ENCODE measurements around the gene TMSB4X.
"Not testable (repeated sequence)": the region's sequence is repeated elsewhere in the genome, so short reads cannot be mapped to it uniquely, and the experiment has no call there.

The TMSB4X gene

GRCh38 chrX:12974796-12975669 lies at the start of gene TMSB4X:
Gene TMSB4X (plus strand): TSS chrX:12975110.
- DNase-seq, result peak; percentile 89

DNA sequence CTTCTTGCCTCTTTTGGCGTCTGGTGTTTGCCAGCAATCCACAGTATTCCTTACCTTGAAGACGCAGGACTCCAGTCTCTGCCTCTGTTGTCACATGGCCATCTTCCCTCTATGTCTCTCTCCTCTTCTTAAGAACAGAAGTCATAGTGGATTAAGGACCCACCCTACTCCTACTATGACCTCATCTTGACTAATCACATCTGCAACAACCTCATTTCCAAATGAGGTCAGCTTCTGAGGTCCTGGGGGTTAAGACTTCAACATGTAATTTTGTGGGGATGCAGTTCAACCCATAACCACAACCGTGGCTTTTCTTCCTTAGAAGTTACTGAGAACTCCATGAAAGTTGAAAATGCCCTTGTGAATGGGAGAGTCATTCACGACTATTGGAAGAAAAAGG lies 45.2 kb upstream of the TMSB4X start:
- DNase-seq, result no peak

GRCh38 chrX:12930150-12930549 lies 44.8 kb upstream of the TMSB4X start:
- DNase-seq, result no peak

DNA sequence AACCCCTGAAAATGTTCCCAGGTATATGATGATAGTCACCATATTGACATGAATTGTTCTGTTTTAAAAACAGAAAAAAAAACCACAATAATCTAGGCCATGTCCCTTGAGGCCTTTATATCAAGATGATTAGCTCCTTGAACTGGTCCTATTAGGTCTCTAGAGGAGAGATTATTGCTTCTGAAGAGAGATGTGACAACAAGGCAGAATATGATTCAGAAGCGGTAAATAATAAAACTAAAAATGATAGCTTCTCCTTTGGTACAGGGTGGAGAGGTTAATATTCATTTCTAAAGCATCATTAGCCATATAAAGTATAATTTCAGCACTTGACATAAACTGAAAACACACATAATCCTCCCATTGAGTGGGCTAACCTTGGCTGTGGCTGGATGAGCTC lies 42.7 kb upstream of the TMSB4X start:
- no peak for DNase-seq

DNA sequence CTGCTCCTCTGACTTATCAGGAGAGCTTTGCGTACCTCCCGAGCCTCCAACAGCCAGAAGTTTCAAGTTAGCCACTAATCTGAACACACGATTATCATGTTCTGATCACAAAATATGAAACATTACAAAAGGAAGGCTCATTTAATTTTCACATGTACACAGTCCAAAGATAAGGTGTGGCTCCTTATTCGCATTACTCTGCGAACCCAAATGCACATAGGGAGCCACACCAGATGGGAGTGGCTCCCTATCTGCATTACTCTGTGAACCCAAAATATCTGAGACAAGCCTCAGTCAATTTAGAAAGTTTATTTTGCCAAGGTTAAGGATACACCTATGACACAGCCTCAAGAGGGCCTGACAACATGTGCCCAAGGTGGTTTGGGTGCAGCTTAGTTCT lies 40.1 kb upstream of the TMSB4X start:
- DNase-seq, result no peak

DNA sequence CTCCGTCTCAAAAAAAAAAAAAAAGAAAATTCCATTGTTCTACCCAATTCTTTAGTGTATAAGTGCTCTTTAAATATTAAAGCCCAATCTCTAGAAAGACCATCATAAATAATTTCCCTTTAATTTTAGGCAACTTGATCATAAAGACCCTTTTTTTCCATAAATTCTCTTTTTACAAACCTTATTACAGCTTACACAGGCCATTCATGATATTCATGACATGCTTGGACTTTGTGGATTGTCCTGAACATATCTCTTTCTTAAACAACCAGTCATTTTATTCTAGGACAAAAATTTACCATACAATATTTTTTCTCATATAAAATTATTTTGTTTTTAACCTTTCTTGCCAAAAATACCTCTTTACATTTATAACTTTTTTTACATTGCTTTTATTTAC lies 38.0 kb upstream of the TMSB4X start:
- DNase-seq, result no peak

GRCh38 chrX:12940471-12940870 lies 34.4 kb upstream of the TMSB4X start:
- not testable (repeated sequence) for DNase-seq

DNA sequence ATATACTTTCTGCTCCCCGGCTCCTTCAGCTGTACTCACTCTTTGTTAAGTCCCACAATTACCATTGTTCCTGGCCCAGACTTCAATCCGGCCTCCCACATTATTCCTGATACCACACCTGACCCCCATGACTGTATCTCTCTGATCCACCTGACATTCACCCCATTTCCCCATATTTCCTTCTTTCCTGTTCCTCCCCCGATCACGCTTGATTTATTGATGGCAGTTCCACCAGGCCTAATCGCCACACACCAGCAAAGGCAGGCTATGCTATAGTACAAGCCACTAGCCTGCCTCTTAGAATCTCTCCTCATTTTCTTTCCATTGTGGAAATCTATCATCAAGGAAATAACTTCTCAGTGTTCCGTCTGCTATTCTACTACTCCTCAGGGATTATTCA lies 31.3 kb upstream of the TMSB4X start:
- DNase-seq, result not testable (repeated sequence)

DNA sequence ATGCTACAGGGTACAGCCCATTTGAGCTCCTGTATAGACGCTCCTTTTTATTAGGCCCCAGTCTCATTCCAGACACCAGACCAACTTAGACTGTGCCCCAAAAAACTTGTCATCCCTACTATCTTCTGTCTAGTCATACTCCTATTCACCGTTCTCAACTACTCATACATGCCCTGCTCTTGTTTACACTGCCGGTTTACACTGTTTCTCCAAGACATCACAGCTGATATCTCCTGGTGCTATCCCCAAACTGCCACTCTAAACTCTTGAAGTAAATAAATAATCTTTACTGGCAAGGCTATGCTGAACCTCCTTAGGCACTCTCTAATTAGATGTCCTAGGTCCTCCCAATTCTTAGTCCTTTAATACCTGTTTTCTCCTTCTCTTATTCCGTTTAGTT lies 30.5 kb upstream of the TMSB4X start:
- not testable (repeated sequence) for DNase-seq

GRCh38 chrX:12945494-12945893 lies 29.4 kb upstream of the TMSB4X start:
- no peak for DNase-seq

DNA sequence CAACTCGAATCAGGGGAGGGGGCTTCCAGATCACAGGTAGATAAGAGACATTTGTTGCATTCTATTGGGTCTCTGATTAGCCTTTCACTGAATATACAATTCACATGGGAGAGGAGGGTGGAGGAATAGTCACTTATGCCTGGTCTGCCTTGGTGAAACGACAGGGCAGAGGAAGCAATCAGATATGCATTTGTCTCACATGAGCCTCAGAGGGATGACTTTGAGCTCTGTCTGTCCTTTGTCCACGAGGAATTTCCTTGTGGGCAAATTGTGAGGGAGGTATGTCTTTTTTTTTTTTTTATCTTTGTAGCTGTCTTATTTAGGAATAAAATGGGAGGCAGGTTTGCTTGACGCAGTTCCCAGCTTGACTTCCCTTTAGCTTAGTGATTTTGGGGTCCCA lies 28.5 kb upstream of the TMSB4X start:
- DNase-seq, result no peak

- peak; percentile 62 for DNase-seq
These were observed 27.9 kb upstream of the TMSB4X start for GRCh38 chrX:12946838-12947544.

DNA sequence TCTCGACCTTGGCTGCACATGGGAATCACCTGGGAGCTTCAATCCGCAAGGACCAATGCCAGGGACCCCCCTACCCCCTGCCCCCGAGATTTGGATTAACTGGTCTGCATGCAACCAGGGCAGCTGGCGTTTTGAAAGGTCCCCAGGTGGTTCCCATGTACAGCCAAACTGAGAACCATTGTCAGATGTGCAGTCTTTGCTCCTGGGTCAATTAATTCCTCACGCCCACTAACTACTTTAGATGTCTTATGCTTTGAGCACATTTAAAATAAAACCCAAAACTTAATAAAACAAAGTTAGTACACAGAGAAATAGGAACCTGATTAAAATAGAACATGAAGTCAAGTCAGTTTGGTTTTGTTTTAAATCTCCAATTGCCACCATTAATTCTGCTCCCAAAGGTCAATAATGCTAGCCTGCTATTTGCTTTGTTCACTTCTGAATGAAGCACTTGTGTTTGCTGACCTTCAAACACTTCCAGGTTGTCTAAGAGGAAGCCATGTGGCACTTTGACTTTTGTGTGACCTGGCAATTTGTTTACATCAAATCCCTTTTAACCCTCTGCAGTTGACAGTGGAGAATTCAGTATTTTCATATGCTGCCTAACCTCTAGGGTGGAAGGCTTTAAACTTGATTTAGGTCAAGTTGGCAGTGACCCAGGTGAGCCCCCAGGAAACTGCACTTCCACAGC lies 27.2 kb upstream of the TMSB4X start:
- no peak for DNase-seq

- no peak for DNase-seq
These were observed 26.4 kb upstream of the TMSB4X start for GRCh38 chrX:12948495-12948894.

DNA sequence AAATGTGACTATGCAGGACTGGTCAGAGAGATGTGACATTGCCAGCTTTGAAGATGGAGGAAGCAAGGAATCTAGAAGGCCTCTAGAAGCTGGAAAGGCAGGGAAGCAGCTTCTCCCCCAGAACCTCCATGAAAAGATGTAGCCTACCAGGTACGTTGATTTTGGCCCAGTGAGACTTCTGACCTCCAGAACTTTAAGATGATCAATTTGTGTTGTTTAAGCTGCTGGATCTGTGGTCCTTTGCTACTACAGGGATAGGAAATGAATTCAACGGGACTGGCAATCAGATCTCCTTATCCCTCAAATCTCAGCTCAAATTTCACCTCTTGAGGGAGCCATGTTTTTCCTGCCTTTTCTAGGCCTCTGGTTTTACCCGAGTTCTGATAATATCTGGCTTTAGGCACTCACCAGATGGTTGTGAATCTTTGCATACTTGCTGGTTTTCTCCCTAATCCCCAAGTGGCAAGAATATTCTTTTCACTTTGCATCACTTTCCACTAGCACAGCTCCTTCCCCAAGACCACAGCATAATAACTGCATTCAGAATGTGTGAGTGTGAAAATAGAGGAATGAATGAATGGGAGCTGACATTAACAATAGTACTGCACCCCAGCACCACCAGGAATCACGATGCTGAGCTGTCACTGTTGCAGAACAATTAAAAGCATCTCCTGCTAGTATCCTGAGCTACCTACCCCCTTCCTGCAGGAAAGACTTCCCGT lies 25.5 kb upstream of the TMSB4X start:
- DNase-seq, result no peak

DNA sequence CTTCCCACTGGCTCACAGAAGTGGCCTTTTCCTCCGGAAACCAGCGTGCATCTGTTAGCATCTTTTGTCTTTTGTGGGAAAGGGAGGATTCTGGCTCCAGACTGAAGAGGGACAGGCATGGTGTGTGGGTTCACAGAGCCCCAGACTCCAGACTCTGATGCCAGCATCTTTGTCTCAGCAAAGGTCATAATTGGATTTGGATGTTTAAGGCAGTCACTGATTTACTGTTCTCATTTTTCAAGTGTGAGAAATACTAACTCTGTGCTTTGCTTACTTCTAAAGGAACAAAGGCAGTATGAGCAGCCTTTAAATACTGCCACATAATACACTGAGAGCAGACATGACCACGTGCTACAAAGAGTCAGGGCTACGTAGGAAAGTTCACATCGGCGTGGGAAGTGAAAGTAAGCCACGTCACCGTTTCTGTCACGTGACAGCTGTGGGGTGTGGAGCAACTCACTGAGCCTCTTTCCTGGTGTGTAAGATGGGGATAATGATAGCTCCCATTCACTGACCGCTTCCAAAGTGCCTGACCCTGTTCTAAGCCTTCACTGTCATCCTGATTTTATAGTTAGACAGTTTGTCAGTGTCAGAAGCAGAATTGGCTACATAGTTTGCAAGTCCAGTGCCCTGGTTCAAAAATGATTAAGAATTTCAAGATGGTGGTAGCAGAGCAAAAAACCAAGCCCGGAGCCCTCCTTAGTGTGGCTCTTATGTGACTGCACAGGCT lies 24.8 kb upstream of the TMSB4X start:
- no peak for DNase-seq

DNA sequence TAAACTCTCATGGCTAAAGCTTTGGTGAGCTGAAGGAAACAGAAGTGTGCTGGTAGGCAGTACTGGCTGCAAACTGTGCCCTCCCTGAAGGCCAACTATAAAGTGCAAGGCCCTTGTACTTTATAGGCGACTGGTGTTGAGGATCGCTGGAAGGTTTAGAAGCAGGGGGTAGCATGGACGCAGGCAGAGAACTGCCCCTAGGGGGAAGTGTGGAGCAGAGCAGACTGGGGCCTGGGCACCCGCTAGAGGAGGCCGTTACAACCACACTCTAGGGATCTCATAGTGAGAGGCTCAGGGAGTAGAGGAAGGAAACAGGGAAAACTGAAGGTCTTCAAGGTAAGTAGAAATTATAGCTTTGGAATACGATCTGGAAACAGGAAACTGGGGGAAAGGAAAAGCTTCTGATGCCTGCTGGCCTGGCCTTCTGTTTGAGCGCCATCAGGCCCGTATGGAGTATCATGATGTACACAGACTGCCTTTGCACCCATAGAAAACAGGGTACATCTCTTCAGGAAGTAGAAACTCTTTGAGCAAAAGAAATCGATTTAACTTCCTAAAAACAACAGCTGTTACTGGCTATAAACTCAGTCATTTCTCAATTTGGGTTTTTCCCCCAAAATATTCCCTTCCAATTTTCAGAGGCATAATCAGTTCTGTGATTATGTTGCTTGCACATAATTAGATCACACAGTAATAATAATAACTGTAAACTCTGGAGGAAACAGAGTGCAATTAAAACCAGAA lies 23.9 kb upstream of the TMSB4X start:
- no peak for DNase-seq

DNA sequence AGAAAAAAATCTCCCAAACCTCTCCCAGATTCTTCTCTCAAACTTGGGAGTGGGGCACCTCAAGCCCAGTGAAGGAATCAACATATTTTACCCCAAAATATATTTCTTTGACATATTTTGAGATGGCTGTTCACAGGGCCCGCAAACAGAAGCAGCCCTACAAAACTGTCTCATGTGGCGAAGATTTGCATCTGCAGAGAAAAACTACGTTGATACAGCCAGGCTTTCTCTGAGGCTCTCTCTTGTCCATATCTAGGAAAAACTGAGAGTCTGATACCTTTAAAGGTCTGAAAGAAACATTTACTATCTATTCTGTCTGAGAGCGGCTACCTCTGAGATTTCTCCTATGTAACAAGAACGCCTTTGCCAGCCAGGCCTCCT lies 23.3 kb upstream of the TMSB4X start:
- DNase-seq, result no peak

GRCh38 chrX:12953420-12953819 lies 21.5 kb upstream of the TMSB4X start:
- no peak for DNase-seq

DNA sequence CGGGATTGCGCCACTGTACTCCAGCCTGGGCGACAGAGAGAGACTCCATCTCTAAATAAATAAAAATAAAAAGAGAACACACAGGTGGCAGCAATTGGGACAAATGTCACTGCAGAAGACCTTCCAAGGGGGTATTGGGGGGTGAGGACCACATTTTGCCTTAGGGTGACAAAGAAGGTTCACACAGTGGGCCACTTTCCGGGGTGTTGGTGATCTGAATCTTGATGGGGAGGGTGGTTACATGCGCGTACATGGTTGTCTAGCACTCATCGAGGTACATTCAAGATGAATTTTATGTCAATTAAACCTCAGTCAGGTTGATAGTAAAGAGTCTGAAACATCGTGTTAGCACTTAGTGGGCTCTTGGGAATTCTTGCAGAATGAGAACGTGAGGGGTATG lies 20.5 kb upstream of the TMSB4X start:
- DNase-seq, result no peak

DNA sequence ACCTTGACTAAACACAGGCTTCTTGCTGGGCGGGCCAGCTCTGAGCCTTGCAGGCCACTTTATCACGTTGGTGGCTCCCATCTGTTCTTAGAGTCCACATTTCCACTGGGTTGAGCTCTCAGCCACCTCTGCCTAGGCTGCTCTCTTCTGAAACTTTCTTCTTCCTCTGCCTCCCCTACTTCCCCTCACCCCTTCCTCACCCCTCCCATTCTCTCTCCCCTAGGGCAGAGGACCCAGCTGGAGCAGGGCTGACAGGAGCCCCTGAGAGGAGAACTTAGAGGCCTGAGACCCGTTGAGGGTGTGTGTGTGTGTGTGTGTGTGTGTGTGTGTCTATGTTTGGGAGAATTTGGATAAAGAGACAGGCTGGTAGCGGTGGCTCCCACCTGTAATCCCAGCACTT lies 19.9 kb upstream of the TMSB4X start:
- DNase-seq, result no peak

All from NCI-H446 treated with DMSO at 0.1 percent for 48 hours (cell line).